H1 (cell line): ENCODE results near the gene NKAIN4. TPM values are rescaled to one million over a fixed set of nuclear protein-coding genes. Genes with fewer than 3 reads are reported as not detected.

Experiments
- CBX5 ChIP-seq: fragments of 300-800, 300-1000 bp; sonication (generic); IDR thresholded peaks from 2 replicates; pipeline ENCODE4 v1.7.1; 2016; ENCODE audit warnings: antibody characterized with exemption, low read length, low read depth
- CTCF ChIP-seq, 3 experiments: IDR thresholded peaks; 1 replicate in 2 of 3; 2 replicates in 1 of 3; pipeline versions ENCODE4 v1.5.1 to v1.6.1; 2011; ENCODE audit warnings: low read length in 3 of 3, mild to moderate bottlenecking in 3 of 3, inconsistent platforms in 2 of 3, low read depth in 1 of 3, moderate library complexity in 1 of 3; ENCODE audit not compliant: insufficient read depth in 1 of 3; ENCODE audit errors: control extremely low read depth in 1 of 3
- HDAC2 ChIP-seq, 2 experiments: fragments of 300-600 bp in 1 of 2; sonication (generic) in 1 of 2; IDR thresholded peaks; 2 replicates each; pipeline ENCODE4 v1.6.1; 2011 to 2012; ENCODE audit warnings: low read depth in 2 of 2, low read length in 2 of 2, mild to moderate bottlenecking in 2 of 2, moderate library complexity in 2 of 2, borderline replicate concordance in 1 of 2, inconsistent platforms in 1 of 2
- MAFK ChIP-seq: IDR thresholded peaks from 2 replicates; pipeline ENCODE4 v1.6.1; 2012; ENCODE audit warnings: low read depth, mild to moderate bottlenecking, improper control_type of control experiment, low read length
- POU5F1 ChIP-seq: IDR thresholded peaks from 2 replicates; pipeline ENCODE4 v1.6.1; 2011; ENCODE audit warnings: low read depth, mild to moderate bottlenecking, low read length, moderate library complexity
- SP1 ChIP-seq: IDR thresholded peaks from 2 replicates; pipeline ENCODE4 v1.6.1; 2011; ENCODE audit warnings: low read depth, low read length
- polyA plus RNA-seq, 7 experiments: library from polyadenylated mRNA; depleted of rRNA in 3 of 7; stranded (reverse) in 5 of 7; unstranded in 2 of 7; fragments of >200 nt in 5 of 7; fragments of 200-250 nt in 2 of 7; gene quantifications; 1 replicate in 5 of 7; 2 replicates in 1 of 7; 4 replicates in 1 of 7; pipeline versions ENCODE4 v1.2.1 to v1.2.3, GENCODE V29; 2011 to 2013; ENCODE audit warnings: missing spikeins in 2 of 7, mixed read lengths in 2 of 7
- total RNA-seq: library from RNA; stranded (reverse); fragmentation: NEBNext Ultra II Directional; extraction: Animal tissue kit (Norgen Biotek cat#: 25700); gene quantifications from 2 replicates; pipeline ENCODE4 v1.2.1, GENCODE V29; 2021

The NKAIN4 gene
- total and polyA plus RNA-seq, 2 of the 8 experiments (the other 6 are each of a cell fraction or from before 2014, with no cell fraction given), result 6.9 to 17.0 TPM

GRCh38 chr20:63233061-63233344 lies 21.3 kb downstream of the NKAIN4 start (continued):
- TF ChIP-seq HDAC2 (IDR thresholded peaks at IDR 0.05; ENCODE audit: borderline replicate concordance in 1 of 2, low read depth in 2 of 2, low read length in 2 of 2), result no peak
- no peak for TF ChIP-seq POU5F1
- TF ChIP-seq CBX5, result no peak
- TF ChIP-seq MAFK, result no peak
- TF ChIP-seq SP1, result no peak
- no peak for TF ChIP-seq CTCF (IDR thresholded peaks at IDR 0.05; ENCODE audit: control extremely low read depth in 1 of 3, insufficient read depth in 1 of 3, low read depth in 1 of 3, low read length in 3 of 3)
